Neural progenitor cell (in vitro differentiated cells): ENCODE results near the gene AVEN. TPM values are rescaled to one million over a fixed set of nuclear protein-coding genes. Genes with fewer than 3 reads are reported as not detected.
"Not testable (repeated sequence)": the region's sequence is repeated elsewhere in the genome, so short reads cannot be mapped to it uniquely, and the experiment has no call there.

Source experiments
- DNase-seq: peaks from one replicate; pipeline ENCODE4 v3.0.0-alpha.2; 2016; ENCODE audit warnings: low spot score
- H2AFZ ChIP-seq: fragments of 200-600 bp; sonication (generic); replicated peaks from 2 replicates; pipeline ENCODE4 v1.6.1; 2016; ENCODE audit warnings: antibody characterized with exemption
- H3F3A ChIP-seq: fragments of 200-600 bp; sonication (generic); 2 replicates; pipeline ENCODE4 v1.6.1; 2016; ENCODE audit warnings: antibody characterized with exemption, low read depth
- H3K27ac ChIP-seq: fragments of 200-600 bp; sonication (generic); 2 replicates; pipeline ENCODE4 v1.5.1; 2016; ENCODE audit warnings: mild to moderate bottlenecking
- H3K27me3 ChIP-seq: fragments of 200-600 bp; sonication (generic); 2 replicates; pipeline ENCODE4 v1.6.1; 2016; ENCODE audit warnings: mild to moderate bottlenecking, moderate library complexity
- H3K36me3 ChIP-seq: fragments of 200-600 bp; sonication (generic); 2 replicates; pipeline ENCODE4 v1.5.1; 2016
- H3K4me1 ChIP-seq: fragments of 200-600 bp; sonication (generic); 2 replicates; pipeline ENCODE4 v1.6.1; 2016; ENCODE audit warnings: mixed run types
- H3K4me2 ChIP-seq: fragments of 200-600 bp; sonication (generic); 2 replicates; pipeline ENCODE4 v1.6.1; 2016
- H3K4me3 ChIP-seq: fragments of 200-600 bp; sonication (generic); 2 replicates; pipeline ENCODE4 v1.5.1; 2016
- H3K79me2 ChIP-seq: fragments of 200-600 bp; sonication (generic); 2 replicates; pipeline ENCODE4 v1.6.1; 2016; ENCODE audit warnings: low read depth
- H3K9ac ChIP-seq: fragments of 200-600 bp; sonication (generic); 2 replicates; pipeline ENCODE4 v1.6.1; 2016
- H3K9me3 ChIP-seq: fragments of 200-600 bp; sonication (generic); 2 replicates; pipeline ENCODE4 v1.5.1; 2016; ENCODE audit warnings: low read depth
- H4K20me1 ChIP-seq: fragments of 200-600 bp; sonication (generic); 2 replicates; pipeline ENCODE4 v1.6.1; 2016; ENCODE audit warnings: low read depth
- H3K27ac Mint-ChIP-seq: 3 replicates; pipeline ENCODE4 v1.8.0; 2021; ENCODE audit warnings: mixed read lengths
- H3K27me3 Mint-ChIP-seq: 2 replicates; pipeline ENCODE4 v1.8.0; 2022; ENCODE audit warnings: low read depth, mild to moderate bottlenecking, inconsistent platforms, moderate library complexity, mixed read lengths; ENCODE audit not compliant: insufficient read depth
- H3K36me3 Mint-ChIP-seq: 3 replicates; pipeline ENCODE4 v1.8.0; 2021; ENCODE audit warnings: mixed read lengths
- H3K4me1 Mint-ChIP-seq: 3 replicates; pipeline ENCODE4 v1.8.0; 2021; ENCODE audit warnings: mixed read lengths
- H3K4me3 Mint-ChIP-seq: 3 replicates; pipeline ENCODE4 v1.8.0; 2021; ENCODE audit warnings: mild to moderate bottlenecking, moderate library complexity, mixed read lengths
- H3K9me3 Mint-ChIP-seq: 3 replicates; pipeline ENCODE4 v1.8.0; 2020; ENCODE audit warnings: mixed read lengths
- EZH2 ChIP-seq: fragments of 200-600 bp; sonication (generic); IDR thresholded peaks from 2 replicates; pipeline ENCODE4 v1.6.1; 2017; ENCODE audit warnings: antibody characterized with exemption, mild to moderate bottlenecking, moderate library complexity
- EZH2phosphoT487 ChIP-seq: fragments of 200-600 bp; sonication (generic); IDR thresholded peaks from 2 replicates; pipeline ENCODE4 v1.6.1; 2017; ENCODE audit warnings: antibody characterized with exemption
- total RNA-seq: library from RNA; depleted of rRNA; stranded (reverse); fragments of >200 nt; gene quantifications from 2 replicates; pipeline ENCODE4 v1.2.3, GENCODE V29; 2015; ENCODE audit warnings: low replicate concordance
- TF ChIP-seq, protein P1 (sequence below): fragments of 200-600 bp; sonication (generic); IDR thresholded peaks from 2 replicates; pipeline ENCODE4 v1.5.1; 2017; ENCODE audit warnings: antibody characterized with exemption, mild to moderate bottlenecking

AVEN gene
- total RNA-seq, 1 donor from 2014 or later: 21.9 TPM

DNA sequence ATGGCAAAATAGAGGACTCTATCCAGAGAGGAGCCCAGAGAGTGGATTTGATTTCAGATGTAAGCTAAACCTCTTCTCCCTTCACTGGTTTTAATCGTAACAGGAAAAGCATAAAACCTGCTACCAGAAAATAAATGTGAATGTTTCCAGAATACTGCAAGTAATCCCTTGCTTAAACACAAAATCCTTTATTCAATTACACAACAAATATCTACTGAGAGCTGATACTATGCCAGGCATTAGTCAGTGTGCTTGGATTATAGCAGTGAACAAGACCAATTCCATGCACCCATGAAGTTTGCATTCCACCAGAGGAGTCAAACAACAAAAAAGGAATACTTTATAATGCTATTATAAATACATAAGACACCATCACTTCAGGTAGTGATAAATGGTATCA lies 15.1 kb downstream of the AVEN start:
- H2AFZ ChIP-seq: no peak overlapping the region
- Mint-ChIP-seq H3K4me1 (peaks cover 2% of the 10 kb centered on the region), H3K27me3 (peaks cover 2% of the 10 kb centered on the region), H3K4me3 (no peak overlapping the region), H3K36me3 (peaks cover 14% of the 10 kb centered on the region), H3K27ac (no peak overlapping the region), H3K9me3 (peaks cover 12% of the 10 kb centered on the region)
- H3K4me3 ChIP-seq: no peak overlapping the region
- no peak overlapping the region for H3K4me2 ChIP-seq
- no peaks in the 10 kb centered on the region for H3F3A ChIP-seq
- no peaks in the 10 kb centered on the region for H3K9me3 ChIP-seq
- H3K27ac ChIP-seq: no peak overlapping the region
- no peak for TF ChIP-seq EZH2phosphoT487
- TF ChIP-seq, protein P1, sequence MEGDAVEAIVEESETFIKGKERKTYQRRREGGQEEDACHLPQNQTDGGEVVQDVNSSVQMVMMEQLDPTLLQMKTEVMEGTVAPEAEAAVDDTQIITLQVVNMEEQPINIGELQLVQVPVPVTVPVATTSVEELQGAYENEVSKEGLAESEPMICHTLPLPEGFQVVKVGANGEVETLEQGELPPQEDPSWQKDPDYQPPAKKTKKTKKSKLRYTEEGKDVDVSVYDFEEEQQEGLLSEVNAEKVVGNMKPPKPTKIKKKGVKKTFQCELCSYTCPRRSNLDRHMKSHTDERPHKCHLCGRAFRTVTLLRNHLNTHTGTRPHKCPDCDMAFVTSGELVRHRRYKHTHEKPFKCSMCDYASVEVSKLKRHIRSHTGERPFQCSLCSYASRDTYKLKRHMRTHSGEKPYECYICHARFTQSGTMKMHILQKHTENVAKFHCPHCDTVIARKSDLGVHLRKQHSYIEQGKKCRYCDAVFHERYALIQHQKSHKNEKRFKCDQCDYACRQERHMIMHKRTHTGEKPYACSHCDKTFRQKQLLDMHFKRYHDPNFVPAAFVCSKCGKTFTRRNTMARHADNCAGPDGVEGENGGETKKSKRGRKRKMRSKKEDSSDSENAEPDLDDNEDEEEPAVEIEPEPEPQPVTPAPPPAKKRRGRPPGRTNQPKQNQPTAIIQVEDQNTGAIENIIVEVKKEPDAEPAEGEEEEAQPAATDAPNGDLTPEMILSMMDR: no peak
- TF ChIP-seq EZH2: no peak
- DNase-seq: no peak
- H3K4me1 ChIP-seq: no peaks in the 10 kb centered on the region
- H3K9ac ChIP-seq: no peak overlapping the region
- no peaks in the 10 kb centered on the region for H3K79me2 ChIP-seq
- no peaks in the 10 kb centered on the region for H3K27me3 ChIP-seq
- H4K20me1 ChIP-seq: no peaks in the 10 kb centered on the region
- H3K36me3 ChIP-seq: no peaks in the 10 kb centered on the region

DNA sequence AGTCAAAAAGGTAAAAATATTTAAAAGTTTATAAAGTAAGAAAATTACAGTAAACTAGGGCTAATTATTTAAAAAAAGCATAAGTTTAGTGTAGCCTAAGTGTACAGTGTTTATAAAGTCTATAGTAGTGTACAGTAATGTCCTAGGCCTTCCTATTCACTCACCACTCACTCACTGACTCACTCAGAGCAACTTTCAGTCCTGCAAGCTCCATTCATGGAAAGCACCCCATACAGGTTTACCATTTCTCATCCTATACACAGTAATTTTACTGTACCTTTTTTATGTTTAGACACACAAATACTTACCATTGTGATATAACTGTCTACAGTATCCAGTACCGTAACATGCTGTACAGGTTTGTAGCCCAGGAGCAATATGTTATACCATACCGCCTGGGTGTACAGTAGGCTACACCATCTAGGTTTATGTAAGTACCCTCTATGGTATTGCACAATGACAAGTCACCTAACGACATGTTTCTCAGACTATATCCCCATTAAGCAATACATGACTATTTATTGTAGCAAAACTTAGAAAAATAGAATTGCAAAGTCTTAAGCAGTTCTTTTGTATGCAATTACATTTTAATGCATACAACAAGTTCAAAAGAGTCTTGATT lies 19.5 kb downstream of the AVEN start:
- no peak for DNase-seq
- Histone ChIP-seq H3K4me3 (no peak overlapping the region), H3K79me2 (no peaks in the 10 kb centered on the region), H3K4me1 (no peaks in the 10 kb centered on the region), H3K36me3 (no peaks in the 10 kb centered on the region), H3K4me2 (no peak overlapping the region), H3K9ac (no peak overlapping the region), H3K9me3 (no peaks in the 10 kb centered on the region), H3K27ac (no peak overlapping the region), H4K20me1 (no peaks in the 10 kb centered on the region), H2AFZ (no peak overlapping the region), H3K27me3 (no peaks in the 10 kb centered on the region), H3F3A (no peaks in the 10 kb centered on the region)
- H3K9me3 Mint-ChIP-seq: peaks cover 13% of the 10 kb centered on the region
- H3K27ac Mint-ChIP-seq: no peak overlapping the region
- no peak overlapping the region for H3K4me3 Mint-ChIP-seq
- peaks cover 3% of the 10 kb centered on the region for H3K27me3 Mint-ChIP-seq
- peaks cover 10% of the 10 kb centered on the region for H3K4me1 Mint-ChIP-seq
- TF ChIP-seq, protein P1: no peak
- peaks cover 22% of the 10 kb centered on the region for H3K36me3 Mint-ChIP-seq

- H3K27ac ChIP-seq, H3K36me3 ChIP-seq, H3K9me3 ChIP-seq, H3K27ac Mint-ChIP-seq, DNase-seq, H3K27me3 ChIP-seq, H4K20me1 ChIP-seq, H3K9ac ChIP-seq, H3K4me2 ChIP-seq, H3K4me3 ChIP-seq, H3K27me3 Mint-ChIP-seq, H3K4me1 ChIP-seq, H3F3A ChIP-seq, H3K4me3 Mint-ChIP-seq, H3K79me2 ChIP-seq, H2AFZ ChIP-seq: not testable (repeated sequence)
- peaks cover 13% of the 10 kb centered on the region for H3K9me3 Mint-ChIP-seq
- H3K4me1 Mint-ChIP-seq: peaks cover 11% of the 10 kb centered on the region
- H3K36me3 Mint-ChIP-seq: peaks cover 22% of the 10 kb centered on the region
These were observed 20.3 kb downstream of the AVEN start for GRCh38 chr15:34018738-34019137.

GRCh38 chr15:34018021-34018645 lies 20.9 kb downstream of the AVEN start:
- no peak overlapping the region for H3K27ac ChIP-seq
- peaks cover 19% of the 10 kb centered on the region for H3K36me3 Mint-ChIP-seq
- H3K4me1 Mint-ChIP-seq: peaks cover 11% of the 10 kb centered on the region
- H3K9ac ChIP-seq: no peak overlapping the region
- H3K27ac Mint-ChIP-seq: no peak overlapping the region
- H3K4me3 ChIP-seq: no peak overlapping the region
- H3K79me2 ChIP-seq: no peaks in the 10 kb centered on the region
- no peaks in the 10 kb centered on the region for H3K36me3 ChIP-seq
- peaks cover 13% of the 10 kb centered on the region for H3K9me3 Mint-ChIP-seq
- H3K9me3 ChIP-seq: no peaks in the 10 kb centered on the region
- H3K4me3 Mint-ChIP-seq: no peak overlapping the region
- no peak for DNase-seq
- no peaks in the 10 kb centered on the region for H3F3A ChIP-seq
- no peaks in the 10 kb centered on the region for H4K20me1 ChIP-seq
- no peaks in the 10 kb centered on the region for H3K27me3 ChIP-seq
- TF ChIP-seq EZH2phosphoT487: no peak
- no peak for TF ChIP-seq EZH2
- TF ChIP-seq, protein P1: no peak
- no peak overlapping the region for H3K4me2 ChIP-seq
- peaks cover 4% of the 10 kb centered on the region for H3K27me3 Mint-ChIP-seq
- no peak overlapping the region for H2AFZ ChIP-seq
- no peaks in the 10 kb centered on the region for H3K4me1 ChIP-seq
